H9 (cell line): ENCODE results near the gene LRMDA. TPM values are rescaled to one million over a fixed set of nuclear protein-coding genes. Genes with fewer than 3 reads are reported as not detected.

Experiments
- DNase-seq: peaks from one replicate; pipeline ENCODE4 v3.0.0-alpha.2; 2017
- H2AFZ ChIP-seq: one replicate; pipeline ENCODE4 v1.6.1; 2013; ENCODE audit warnings: mild to moderate bottlenecking, low read length, control low read depth, moderate library complexity
- H2AK5ac ChIP-seq: 2 replicates; pipeline ENCODE4 v1.6.1; 2013; ENCODE audit warnings: low read length, control low read depth, mixed read lengths; ENCODE audit not compliant: insufficient read length
- H2BK120ac ChIP-seq: one replicate; pipeline ENCODE4 v1.6.1; 2013; ENCODE audit warnings: low read depth, mild to moderate bottlenecking, low read length, control low read depth, inconsistent platforms; ENCODE audit not compliant: poor library complexity, severe bottlenecking
- H2BK12ac ChIP-seq: 2 replicates; pipeline ENCODE4 v1.6.1; 2013; ENCODE audit warnings: low read length, control low read depth, mixed read lengths, low read depth; ENCODE audit not compliant: insufficient read length
- H2BK15ac ChIP-seq: 2 replicates; pipeline ENCODE4 v1.6.1; 2013; ENCODE audit warnings: low read depth, low read length, control low read depth
- H2BK20ac ChIP-seq: one replicate; pipeline ENCODE4 v1.6.1; 2013; ENCODE audit warnings: low read depth, mild to moderate bottlenecking, low read length, control low read depth, inconsistent platforms; ENCODE audit not compliant: poor library complexity, severe bottlenecking
- H2BK5ac ChIP-seq: 2 replicates; pipeline ENCODE4 v1.6.1; 2013; ENCODE audit warnings: low read length, control low read depth, mixed read lengths; ENCODE audit not compliant: insufficient read length
- H3K14ac ChIP-seq: 2 replicates; pipeline ENCODE4 v1.6.1; 2013; ENCODE audit warnings: low read length, control low read depth; ENCODE audit not compliant: insufficient read depth
- H3K18ac ChIP-seq: 2 replicates; pipeline ENCODE4 v1.6.1; 2013; ENCODE audit warnings: low read depth, mild to moderate bottlenecking, mixed read lengths, low read length, control low read depth; ENCODE audit not compliant: insufficient read length
- H3K23ac ChIP-seq: 2 replicates; pipeline ENCODE4 v1.6.1; 2013; ENCODE audit warnings: low read length, control low read depth, mixed read lengths, low read depth; ENCODE audit not compliant: insufficient read length
- H3K23me2 ChIP-seq: 2 replicates; pipeline ENCODE4 v1.6.1; 2013; ENCODE audit warnings: low read depth, mild to moderate bottlenecking, mixed read lengths, low read length, control low read depth; ENCODE audit not compliant: insufficient read length, poor library complexity, severe bottlenecking
- H3K27ac ChIP-seq: 2 replicates; pipeline ENCODE4 v1.5.1; 2013; ENCODE audit warnings: low read length, control low read depth, mixed read lengths, low read depth; ENCODE audit not compliant: insufficient read length
- H3K27me3 ChIP-seq: 2 replicates; pipeline ENCODE4 v1.6.1; 2013; ENCODE audit warnings: low read length, control low read depth, inconsistent platforms; ENCODE audit not compliant: insufficient read depth
- H3K4ac ChIP-seq: 2 replicates; pipeline ENCODE4 v1.6.1; 2013; ENCODE audit warnings: low read depth, mild to moderate bottlenecking, control low read depth, inconsistent platforms, low read length, moderate library complexity
- H3K4me1 ChIP-seq: 2 replicates; pipeline ENCODE4 v1.6.1; 2013; ENCODE audit warnings: low read length, control low read depth, inconsistent platforms; ENCODE audit not compliant: insufficient read depth
- H3K4me2 ChIP-seq: 2 replicates; pipeline ENCODE4 v1.6.1; 2013; ENCODE audit warnings: low read length, control low read depth, mixed read lengths; ENCODE audit not compliant: insufficient read length, insufficient read depth
- H3K56ac ChIP-seq: 2 replicates; pipeline ENCODE4 v1.6.1; 2013; ENCODE audit warnings: low read depth, mild to moderate bottlenecking, mixed read lengths, low read length, control low read depth; ENCODE audit not compliant: insufficient read length
- H3K79me1 ChIP-seq: 2 replicates; pipeline ENCODE4 v1.6.1; 2013; ENCODE audit warnings: low read depth, mild to moderate bottlenecking, moderate library complexity, low read length, control low read depth, inconsistent platforms; ENCODE audit not compliant: insufficient read depth, poor library complexity, severe bottlenecking
- H3K79me2 ChIP-seq: 2 replicates; pipeline ENCODE4 v1.6.1; 2013; ENCODE audit warnings: low read length, control low read depth, inconsistent platforms; ENCODE audit not compliant: insufficient read depth
- H3K9ac ChIP-seq: 2 replicates; pipeline ENCODE4 v1.6.1; 2013; ENCODE audit warnings: low read length, control low read depth, mixed read lengths; ENCODE audit not compliant: insufficient read length; ENCODE audit errors: extremely low read depth
- H3K9me3 ChIP-seq: one replicate; pipeline ENCODE4 v1.6.1; 2013; ENCODE audit warnings: low read depth, low read length, inconsistent platforms; ENCODE audit not compliant: control insufficient read depth
- H3T11ph ChIP-seq: one replicate; pipeline ENCODE4 v1.6.1; 2013; ENCODE audit warnings: mild to moderate bottlenecking, low read length, control low read depth, inconsistent platforms
- H4K20me1 ChIP-seq: one replicate; pipeline ENCODE4 v1.6.1; 2013; ENCODE audit not compliant: control insufficient read depth, insufficient read length, insufficient read depth
- H4K5ac ChIP-seq: 2 replicates; pipeline ENCODE4 v1.6.1; 2013; ENCODE audit warnings: low read depth, mild to moderate bottlenecking, mixed read lengths, low read length, control low read depth; ENCODE audit not compliant: insufficient read length
- H4K8ac ChIP-seq: replicated peaks from 2 replicates; pipeline ENCODE4 v1.6.1; 2013; ENCODE audit warnings: low read length, control low read depth, mixed read lengths, low read depth; ENCODE audit not compliant: insufficient read length
- H4K91ac ChIP-seq: 2 replicates; pipeline ENCODE4 v1.6.1; 2013; ENCODE audit warnings: low read depth, mild to moderate bottlenecking, moderate library complexity, mixed read lengths, low read length, control low read depth; ENCODE audit not compliant: insufficient read length
- H3K27ac Mint-ChIP-seq, 3 experiments: 2 replicates in 2 of 3; 3 replicates in 1 of 3; pipeline ENCODE4 v1.8.0; 2020 to 2021; ENCODE audit warnings: mixed read lengths in 3 of 3, mild to moderate bottlenecking in 1 of 3, moderate library complexity in 1 of 3
- H3K27me3 Mint-ChIP-seq: 2 replicates; pipeline ENCODE4 v1.8.0; 2021; ENCODE audit warnings: low read depth, mild to moderate bottlenecking, moderate library complexity, mixed read lengths
- H3K36me3 Mint-ChIP-seq, 3 experiments: 2 replicates in 2 of 3; 3 replicates in 1 of 3; pipeline ENCODE4 v1.8.0; 2020 to 2021; ENCODE audit warnings: low read depth in 3 of 3, mixed read lengths in 3 of 3; ENCODE audit not compliant: insufficient read depth in 1 of 3
- H3K4me1 Mint-ChIP-seq, 2 experiments: 2 replicates each; pipeline ENCODE4 v1.8.0; 2020; ENCODE audit warnings: mixed read lengths in 2 of 2
- H3K4me3 Mint-ChIP-seq, 2 experiments: 2 replicates in 1 of 2; 3 replicates in 1 of 2; pipeline ENCODE4 v1.8.0; 2020 to 2021; ENCODE audit warnings: mild to moderate bottlenecking in 2 of 2, mixed read lengths in 2 of 2, moderate library complexity in 1 of 2
- H3K9me3 Mint-ChIP-seq, 2 experiments: 2 replicates in 1 of 2; 3 replicates in 1 of 2; pipeline ENCODE4 v1.8.0; 2020; ENCODE audit warnings: mild to moderate bottlenecking in 2 of 2, mixed read lengths in 2 of 2, moderate library complexity in 1 of 2
- WGBS: extraction: QIAGEN DNeasy Blood & Tissue Kit; methylation state at CpG from one replicate; pipeline ENCODE4 v1.1.7; 2013; ENCODE audit warnings: missing lambda C conversion rate, low lambda C conversion rate, mixed read lengths; ENCODE audit not compliant: insufficient read length; ENCODE audit errors: extremely low coverage; 5-methylcytosine and 5-hydroxymethylcytosine counted together
- total RNA-seq: library from RNA; stranded (reverse); gene quantifications from 2 replicates; pipeline ENCODE4 v1.2.1, GENCODE V29; 2021
- TF ChIP-seq, protein P1 (sequence below): fragments of 200-600 bp; sonication (generic); conservative IDR thresholded peaks from 3 replicates; pipeline ENCODE4 v1.8.0; 2021; ENCODE audit warnings: antibody characterized with exemption, mild to moderate bottlenecking

Gene LRMDA
- total RNA-seq, 1 experiment from 2014 or later: 1.8 TPM

DNA sequence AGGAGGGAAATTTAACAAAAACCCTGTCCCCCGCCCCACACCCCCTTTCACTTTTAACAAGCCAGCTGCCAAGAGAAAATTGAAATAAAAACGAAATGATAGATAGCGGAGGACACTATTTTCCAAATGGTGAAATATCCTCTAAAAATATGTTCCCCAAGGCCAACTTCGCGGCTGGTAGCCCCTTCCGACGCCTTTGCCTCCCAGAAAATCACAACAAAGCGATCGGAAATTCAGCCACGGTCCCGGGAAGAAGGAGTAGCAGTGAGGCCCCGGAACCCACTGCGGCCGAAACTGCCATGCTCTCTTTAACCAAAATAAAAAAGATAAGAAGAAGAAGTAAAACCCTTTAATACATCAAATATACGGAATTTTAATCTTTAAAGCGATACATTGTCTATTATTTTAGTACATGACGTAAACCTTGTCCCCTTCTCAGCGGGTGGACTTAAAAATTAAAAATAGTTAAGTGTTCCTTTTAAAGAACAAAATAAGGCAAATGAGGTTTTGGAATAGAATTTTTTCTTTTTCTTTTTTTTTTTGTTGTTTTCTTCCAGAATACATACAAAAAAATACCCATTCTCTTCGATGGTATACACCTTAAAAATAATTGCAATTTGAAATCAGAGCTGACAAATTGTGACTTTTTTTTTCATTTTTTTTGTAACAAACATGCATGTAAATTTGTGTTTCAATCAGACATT, 33.8 kb upstream of the LRMDA start:
- peaks cover 0 to 8% of the 10 kb centered on the region in 2 experiments; a peak in 1 of 5 replicates for H3K9me3 Mint-ChIP-seq
- Histone ChIP-seq H4K5ac (no peak overlapping the region), H2BK15ac (no peak overlapping the region), H3K4me1 (no peaks in the 10 kb centered on the region; the same call in none of the 2 replicates), H3K23ac (no peak overlapping the region), H2BK20ac (no peak overlapping the region), H3T11ph (no peak overlapping the region), H3K23me2 (peaks cover 26% of the 10 kb centered on the region), H3K9me3 (no peaks in the 10 kb centered on the region), H2BK120ac (no peak overlapping the region), H2AK5ac (no peak overlapping the region), H3K4me2 (no peak overlapping the region), H3K79me1 (no peaks in the 10 kb centered on the region), H3K56ac (no peak overlapping the region), H2AFZ (no peak overlapping the region), H3K9ac (no peak overlapping the region), H3K27me3 (peaks cover 64% of the 10 kb centered on the region), H3K18ac (no peak overlapping the region), H3K14ac (no peak overlapping the region), H4K20me1 (no peaks in the 10 kb centered on the region), H4K8ac (no peak overlapping the region), H3K27ac (no peak overlapping the region), H3K4ac (no peak overlapping the region), H4K91ac (no peak overlapping the region), H2BK12ac (no peak overlapping the region), H2BK5ac (no peak overlapping the region), H3K79me2 (no peaks in the 10 kb centered on the region)
- H3K27ac Mint-ChIP-seq: no peak overlapping the region
- H3K4me1 Mint-ChIP-seq: peaks cover 15 to 30% of the 10 kb centered on the region in 2 experiments
- peaks cover 98% of the 10 kb centered on the region for H3K27me3 Mint-ChIP-seq
- TF ChIP-seq, protein P1, sequence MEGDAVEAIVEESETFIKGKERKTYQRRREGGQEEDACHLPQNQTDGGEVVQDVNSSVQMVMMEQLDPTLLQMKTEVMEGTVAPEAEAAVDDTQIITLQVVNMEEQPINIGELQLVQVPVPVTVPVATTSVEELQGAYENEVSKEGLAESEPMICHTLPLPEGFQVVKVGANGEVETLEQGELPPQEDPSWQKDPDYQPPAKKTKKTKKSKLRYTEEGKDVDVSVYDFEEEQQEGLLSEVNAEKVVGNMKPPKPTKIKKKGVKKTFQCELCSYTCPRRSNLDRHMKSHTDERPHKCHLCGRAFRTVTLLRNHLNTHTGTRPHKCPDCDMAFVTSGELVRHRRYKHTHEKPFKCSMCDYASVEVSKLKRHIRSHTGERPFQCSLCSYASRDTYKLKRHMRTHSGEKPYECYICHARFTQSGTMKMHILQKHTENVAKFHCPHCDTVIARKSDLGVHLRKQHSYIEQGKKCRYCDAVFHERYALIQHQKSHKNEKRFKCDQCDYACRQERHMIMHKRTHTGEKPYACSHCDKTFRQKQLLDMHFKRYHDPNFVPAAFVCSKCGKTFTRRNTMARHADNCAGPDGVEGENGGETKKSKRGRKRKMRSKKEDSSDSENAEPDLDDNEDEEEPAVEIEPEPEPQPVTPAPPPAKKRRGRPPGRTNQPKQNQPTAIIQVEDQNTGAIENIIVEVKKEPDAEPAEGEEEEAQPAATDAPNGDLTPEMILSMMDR: no peak
- DNase-seq: no peak
- H3K36me3 Mint-ChIP-seq: no peaks in the 10 kb centered on the region; a peak in 1 of 7 replicates
- H3K4me3 Mint-ChIP-seq: peak overlapping the region; percentile 36 to 68; a peak in 4 of 5 replicates
- no CpG with 5 or more reads among the region's 19 CpGs for WGBS
